Ishikawa (cell line): ENCODE results near the gene ABCA8.

Experiments used
- CEBPB ChIP-seq: IDR thresholded peaks from 2 replicates; pipeline ENCODE4 v1.6.1; 2012
- CREB1 ChIP-seq: IDR thresholded peaks from 2 replicates; pipeline ENCODE4 v1.6.1; 2012; ENCODE audit warnings: low read depth
- EGR1 ChIP-seq: IDR thresholded peaks from 2 replicates; pipeline ENCODE4 v1.6.1; 2012
- EP300 ChIP-seq: IDR thresholded peaks from 2 replicates; pipeline ENCODE4 v1.6.1; 2012; ENCODE audit warnings: borderline replicate concordance
- FOXM1 ChIP-seq: IDR thresholded peaks from 2 replicates; pipeline ENCODE4 v1.6.1; 2012; ENCODE audit warnings: low read depth, borderline replicate concordance
- NFIC ChIP-seq: IDR thresholded peaks from 2 replicates; pipeline ENCODE4 v1.6.1; 2012
- RAD21 ChIP-seq: IDR thresholded peaks from 2 replicates; pipeline ENCODE4 v1.6.1; 2012; ENCODE audit warnings: low read depth
- TAF1 ChIP-seq: IDR thresholded peaks from 2 replicates; pipeline ENCODE4 v1.6.1; 2012; ENCODE audit warnings: low read depth, mild to moderate bottlenecking
- TEAD4 ChIP-seq: IDR thresholded peaks from 2 replicates; pipeline ENCODE4 v1.6.1; 2012
- USF1 ChIP-seq: IDR thresholded peaks from 2 replicates; pipeline ENCODE4 v1.6.1; 2012
- YY1 ChIP-seq: IDR thresholded peaks from 2 replicates; pipeline ENCODE4 v1.6.1; 2012; ENCODE audit warnings: low read depth
- ZBTB7A ChIP-seq: IDR thresholded peaks from 2 replicates; pipeline ENCODE4 v1.6.1; 2012; ENCODE audit warnings: low read depth
- TF ChIP-seq, protein P1 (sequence below): IDR thresholded peaks from 2 replicates; pipeline ENCODE4 v1.6.1; 2012
- TF ChIP-seq, protein P2 (sequence below): IDR thresholded peaks from 2 replicates; pipeline ENCODE4 v1.6.1; 2012; ENCODE audit warnings: low read depth, mild to moderate bottlenecking

GRCh38 chr17:68819465-68819864 is 135.7 kb downstream of the ABCA8 start:
- TF ChIP-seq, protein P1, sequence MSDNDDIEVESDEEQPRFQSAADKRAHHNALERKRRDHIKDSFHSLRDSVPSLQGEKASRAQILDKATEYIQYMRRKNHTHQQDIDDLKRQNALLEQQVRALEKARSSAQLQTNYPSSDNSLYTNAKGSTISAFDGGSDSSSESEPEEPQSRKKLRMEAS: no peak
- TF ChIP-seq YY1 (no peak), RAD21 (no peak), CREB1 (no peak), TEAD4 (no peak), EP300 (no peak), EGR1 (no peak), USF1 (no peak), ZBTB7A (no peak), TAF1 (no peak), NFIC (no peak), CEBPB (no peak), FOXM1 (no peak)
- TF ChIP-seq, protein P2, sequence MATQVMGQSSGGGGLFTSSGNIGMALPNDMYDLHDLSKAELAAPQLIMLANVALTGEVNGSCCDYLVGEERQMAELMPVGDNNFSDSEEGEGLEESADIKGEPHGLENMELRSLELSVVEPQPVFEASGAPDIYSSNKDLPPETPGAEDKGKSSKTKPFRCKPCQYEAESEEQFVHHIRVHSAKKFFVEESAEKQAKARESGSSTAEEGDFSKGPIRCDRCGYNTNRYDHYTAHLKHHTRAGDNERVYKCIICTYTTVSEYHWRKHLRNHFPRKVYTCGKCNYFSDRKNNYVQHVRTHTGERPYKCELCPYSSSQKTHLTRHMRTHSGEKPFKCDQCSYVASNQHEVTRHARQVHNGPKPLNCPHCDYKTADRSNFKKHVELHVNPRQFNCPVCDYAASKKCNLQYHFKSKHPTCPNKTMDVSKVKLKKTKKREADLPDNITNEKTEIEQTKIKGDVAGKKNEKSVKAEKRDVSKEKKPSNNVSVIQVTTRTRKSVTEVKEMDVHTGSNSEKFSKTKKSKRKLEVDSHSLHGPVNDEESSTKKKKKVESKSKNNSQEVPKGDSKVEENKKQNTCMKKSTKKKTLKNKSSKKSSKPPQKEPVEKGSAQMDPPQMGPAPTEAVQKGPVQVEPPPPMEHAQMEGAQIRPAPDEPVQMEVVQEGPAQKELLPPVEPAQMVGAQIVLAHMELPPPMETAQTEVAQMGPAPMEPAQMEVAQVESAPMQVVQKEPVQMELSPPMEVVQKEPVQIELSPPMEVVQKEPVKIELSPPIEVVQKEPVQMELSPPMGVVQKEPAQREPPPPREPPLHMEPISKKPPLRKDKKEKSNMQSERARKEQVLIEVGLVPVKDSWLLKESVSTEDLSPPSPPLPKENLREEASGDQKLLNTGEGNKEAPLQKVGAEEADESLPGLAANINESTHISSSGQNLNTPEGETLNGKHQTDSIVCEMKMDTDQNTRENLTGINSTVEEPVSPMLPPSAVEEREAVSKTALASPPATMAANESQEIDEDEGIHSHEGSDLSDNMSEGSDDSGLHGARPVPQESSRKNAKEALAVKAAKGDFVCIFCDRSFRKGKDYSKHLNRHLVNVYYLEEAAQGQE: no peak
